A204.1 (cell line): Measurements from ENCODE around the gene CAMTA1.
"Not testable (repeated sequence)": the region's sequence is repeated elsewhere in the genome, so short reads cannot be mapped to it uniquely, and the experiment has no call there.

Experiments
- FAIRE-seq: peaks from 2 replicates; lab custom pipeline; 2012; peaks lifted over from hg19 to GRCh38; lab: Jason Lieb, UNC

Gene CAMTA1

DNA sequence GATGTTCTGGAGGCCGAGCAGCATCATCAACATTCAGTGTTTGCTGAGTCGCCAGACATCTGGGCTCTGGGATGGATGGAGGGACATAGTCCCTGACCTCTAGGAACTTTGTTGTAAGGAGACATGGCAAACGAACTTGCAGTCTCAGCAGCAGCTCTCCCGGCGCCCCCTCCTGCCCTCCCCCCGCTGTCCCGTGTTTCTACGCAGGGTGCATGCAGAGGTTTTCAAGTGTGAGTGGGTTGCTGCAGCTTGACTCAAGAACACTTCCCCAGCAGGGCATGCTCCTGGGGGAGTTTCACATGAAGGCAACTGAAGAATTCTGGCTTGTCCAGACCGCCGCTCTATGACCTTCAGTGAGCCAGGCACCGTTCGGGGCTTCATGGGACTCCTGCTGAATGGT lies 121.9 kb downstream of the CAMTA1 start:
- no peak for FAIRE-seq

DNA sequence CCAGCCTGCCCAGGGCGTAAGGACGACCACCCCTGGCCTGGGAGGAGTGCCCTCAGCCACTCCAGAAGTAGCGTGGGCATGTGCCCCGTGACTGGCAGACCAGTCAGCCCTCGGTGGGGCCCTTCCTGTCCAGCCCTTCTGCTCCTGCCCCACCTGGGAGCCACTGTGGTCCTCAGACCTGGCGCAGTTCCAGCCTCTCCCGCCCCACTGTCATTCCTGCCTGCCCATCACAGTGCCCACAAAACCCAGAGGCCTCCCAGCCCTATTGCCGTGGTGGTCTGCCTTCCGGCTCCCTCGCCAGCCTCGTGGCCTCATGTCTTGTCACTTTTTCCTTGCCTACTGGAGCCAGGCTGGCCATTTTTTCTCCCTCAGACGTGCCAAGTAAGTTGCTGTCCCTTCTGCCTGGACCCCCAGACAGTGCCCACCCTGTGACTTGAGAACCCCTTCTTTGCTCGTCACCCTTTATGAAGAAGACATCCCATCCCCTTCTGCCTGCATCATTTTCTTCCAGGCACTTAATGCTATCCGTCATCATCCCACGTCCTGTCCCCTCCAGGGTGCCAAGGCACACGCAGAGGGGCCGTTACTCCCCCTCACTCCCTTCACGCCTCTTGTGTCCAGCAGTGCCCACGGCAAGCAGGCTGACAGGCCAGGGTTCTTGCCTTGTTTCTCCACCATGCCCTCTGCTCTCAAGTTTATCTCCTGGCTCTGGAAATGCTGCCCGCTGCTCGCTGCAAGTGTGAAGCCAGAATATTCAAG lies 122.6 kb downstream of the CAMTA1 start:
- no peak for FAIRE-seq

DNA sequence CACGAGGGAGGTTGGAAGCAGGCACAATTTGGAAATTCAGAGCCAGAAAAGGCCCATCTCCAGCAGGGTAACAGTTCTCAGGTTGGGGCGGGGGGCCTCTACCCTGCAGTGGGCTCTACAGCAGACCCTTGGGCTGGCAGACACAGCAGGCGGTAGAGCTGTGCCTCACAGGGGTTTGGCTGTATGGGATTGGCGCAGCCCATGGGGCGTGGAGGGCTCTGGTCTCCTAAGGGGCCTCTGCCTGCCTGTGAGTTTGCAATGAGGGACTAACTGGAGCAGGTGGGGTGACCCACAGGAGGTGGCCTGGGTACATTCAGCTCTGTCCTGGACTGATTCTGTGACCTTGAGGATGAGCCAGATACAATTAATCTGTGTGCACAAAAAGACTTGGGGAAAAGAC lies 124.1 kb downstream of the CAMTA1 start:
- FAIRE-seq = no peak

DNA sequence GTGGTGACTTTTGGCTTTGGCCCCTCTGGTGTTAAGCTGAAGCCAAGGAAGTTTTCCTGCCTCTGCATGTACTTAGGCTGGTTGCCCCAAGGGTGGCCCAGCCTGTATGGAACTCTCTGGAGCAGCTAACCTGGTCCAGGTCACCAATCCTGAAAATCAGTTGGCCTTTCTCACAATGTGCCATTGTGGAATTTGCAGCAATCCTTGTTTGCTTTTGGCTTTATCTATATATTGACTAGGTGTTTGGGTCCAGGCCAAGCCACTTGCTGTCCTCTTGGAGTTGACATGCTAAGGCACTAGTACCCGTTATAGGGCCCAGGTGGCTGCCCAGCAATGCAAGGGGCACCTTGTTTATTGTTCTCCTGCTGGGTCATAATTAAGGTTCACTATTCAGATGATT lies 124.6 kb downstream of the CAMTA1 start:
- FAIRE-seq = no peak

DNA sequence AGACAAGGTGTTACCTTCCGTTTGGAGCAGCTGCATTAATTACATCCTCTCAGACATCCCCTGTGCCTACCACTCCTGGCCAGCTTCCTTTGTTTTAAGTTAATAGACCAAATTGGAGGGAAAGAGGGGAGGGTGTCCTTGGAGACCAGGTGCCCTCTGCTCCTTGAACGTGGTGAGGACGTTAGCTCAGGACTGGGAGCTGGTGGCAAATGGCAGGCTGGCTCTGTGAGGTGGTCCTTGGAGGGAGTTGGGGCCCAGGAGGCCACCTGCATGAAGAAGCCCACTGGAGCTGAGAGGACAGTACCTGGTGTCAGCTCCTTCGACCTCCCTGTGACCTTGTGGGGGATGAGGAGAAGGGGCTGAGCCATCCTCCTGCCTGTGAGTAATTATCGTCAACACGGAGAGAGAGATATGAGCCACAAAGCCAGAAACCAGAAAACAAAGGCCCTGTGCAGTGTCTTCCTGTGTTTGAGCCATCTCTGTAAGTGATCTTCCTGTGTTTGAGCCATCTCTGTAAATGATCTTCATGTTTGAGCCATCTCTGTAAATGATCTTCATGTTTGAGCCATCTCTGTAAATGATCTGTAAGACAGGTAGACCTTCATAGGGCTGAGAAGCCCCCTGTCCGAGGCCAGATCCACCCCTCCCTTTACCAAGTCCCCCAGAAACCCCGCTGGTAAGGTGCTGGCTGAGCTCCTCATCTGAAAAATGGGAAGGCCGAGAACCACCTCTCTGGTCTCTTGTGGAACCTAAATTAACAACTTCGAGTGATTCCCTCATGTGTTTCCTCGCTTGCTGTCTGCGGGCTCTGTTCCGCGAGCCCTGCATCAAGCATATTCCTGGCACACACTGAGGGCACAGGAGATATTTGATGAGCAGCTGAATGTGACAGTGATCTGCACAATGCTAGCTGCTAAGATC lies 126.0 kb downstream of the CAMTA1 start:
- no peak for FAIRE-seq

DNA sequence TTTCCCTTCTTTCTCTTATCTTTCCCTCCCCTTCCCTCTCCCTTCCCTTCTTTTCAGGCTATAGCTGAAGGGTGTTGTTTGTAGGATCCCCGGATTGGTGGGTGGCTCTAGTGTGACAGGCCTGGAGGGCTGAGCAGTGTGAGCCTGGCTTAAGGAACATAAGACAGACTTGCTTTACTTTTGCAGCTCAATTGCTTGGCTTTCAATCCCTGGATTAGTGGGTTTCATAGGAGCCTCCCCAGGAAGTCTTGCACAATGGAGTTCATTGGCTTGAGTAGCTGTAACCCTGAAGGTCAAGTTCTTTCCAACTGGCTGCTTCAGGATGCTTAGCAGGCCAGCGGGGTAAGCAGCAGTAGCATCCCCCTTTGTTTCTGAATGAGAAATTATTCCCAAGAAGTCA lies 126.7 kb downstream of the CAMTA1 start:
- FAIRE-seq = no peak

DNA sequence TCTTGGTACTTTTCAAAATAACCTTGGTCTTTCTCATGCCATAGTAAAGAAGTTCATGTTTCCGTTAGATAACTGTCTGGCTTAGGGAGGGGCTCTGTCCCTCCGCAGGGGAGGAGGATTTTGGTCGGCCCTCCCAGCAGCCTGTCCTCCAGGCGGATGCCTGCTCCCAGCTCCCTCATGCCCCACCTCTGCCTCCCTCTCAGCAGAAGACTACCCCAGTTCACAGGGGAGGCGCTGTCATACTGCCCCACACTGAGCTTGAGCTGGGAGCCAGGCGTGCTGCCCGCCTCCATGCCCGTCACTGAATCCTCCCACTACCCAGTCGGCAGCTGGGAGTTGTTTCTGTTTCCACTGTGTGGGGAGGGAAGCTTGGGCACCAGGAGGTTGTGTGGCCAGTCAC lies 127.3 kb downstream of the CAMTA1 start:
- no peak for FAIRE-seq

DNA sequence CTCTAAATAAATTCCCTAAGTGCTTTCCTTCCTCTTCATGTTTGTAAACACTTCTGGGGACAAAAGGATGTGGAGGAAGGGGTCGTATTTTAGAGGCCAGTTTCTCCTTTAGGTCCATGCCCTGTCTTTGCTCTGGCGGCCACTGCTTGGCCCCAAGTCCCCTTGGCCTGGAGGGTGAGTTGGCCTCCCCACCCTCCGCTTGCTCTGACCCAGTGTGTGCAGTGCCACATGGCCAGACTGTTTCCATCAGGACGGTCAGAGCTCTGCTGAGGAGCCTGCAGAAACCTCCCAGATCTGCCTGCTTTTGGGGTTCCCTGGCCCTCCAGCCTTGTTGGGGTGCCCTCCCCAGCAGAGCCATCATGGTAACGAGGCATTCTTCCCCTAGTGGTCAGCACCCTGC lies 127.8 kb downstream of the CAMTA1 start:
- FAIRE-seq = no peak

DNA sequence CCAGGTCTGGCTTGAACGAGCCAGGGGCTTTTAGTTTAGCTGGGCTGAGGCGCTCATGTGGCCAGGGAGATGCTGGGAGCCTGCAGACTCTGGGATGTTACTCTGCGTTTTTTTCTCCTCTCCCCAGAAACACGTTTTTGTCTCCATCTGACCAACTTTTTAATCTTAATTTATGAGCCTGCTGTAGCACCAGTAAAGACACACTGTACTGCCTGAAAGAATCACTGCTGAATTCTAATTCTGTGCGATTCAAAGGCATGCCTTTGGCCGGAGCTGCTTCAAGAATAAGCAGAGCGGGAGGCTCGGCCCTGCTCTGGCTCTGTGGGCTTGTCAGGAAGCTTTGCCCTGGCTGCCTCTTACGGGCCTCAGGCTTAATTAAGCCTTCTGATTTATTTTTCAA lies 129.5 kb downstream of the CAMTA1 start:
- no peak for FAIRE-seq

DNA sequence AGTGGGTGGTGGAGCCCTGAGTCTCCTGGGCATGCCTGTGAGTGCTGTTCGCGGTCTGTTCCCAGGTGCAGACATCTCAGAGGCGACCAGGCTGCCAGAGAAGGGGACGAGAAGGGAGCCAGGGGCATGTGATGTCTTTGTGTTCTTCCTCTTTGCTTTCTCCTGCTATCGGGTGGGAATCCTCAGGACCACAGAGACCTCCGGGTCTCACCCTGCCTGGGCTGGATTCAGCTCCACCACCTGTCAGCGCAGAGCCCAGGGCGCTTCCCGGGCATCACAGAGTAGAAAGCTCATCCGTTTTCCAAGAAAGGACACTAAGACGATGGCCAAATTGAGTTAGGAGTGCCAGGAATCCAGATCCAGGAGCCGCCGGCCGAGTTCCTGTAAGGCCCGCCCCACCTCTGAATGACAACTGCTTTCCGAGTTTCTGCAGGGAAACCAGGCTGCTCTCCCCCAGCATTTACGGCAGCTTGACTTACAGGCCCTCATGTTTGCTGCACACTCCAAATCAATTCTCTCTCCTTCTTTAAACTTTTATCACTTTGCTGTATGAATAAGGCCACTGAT lies 130.8 kb downstream of the CAMTA1 start:
- no peak for FAIRE-seq

DNA sequence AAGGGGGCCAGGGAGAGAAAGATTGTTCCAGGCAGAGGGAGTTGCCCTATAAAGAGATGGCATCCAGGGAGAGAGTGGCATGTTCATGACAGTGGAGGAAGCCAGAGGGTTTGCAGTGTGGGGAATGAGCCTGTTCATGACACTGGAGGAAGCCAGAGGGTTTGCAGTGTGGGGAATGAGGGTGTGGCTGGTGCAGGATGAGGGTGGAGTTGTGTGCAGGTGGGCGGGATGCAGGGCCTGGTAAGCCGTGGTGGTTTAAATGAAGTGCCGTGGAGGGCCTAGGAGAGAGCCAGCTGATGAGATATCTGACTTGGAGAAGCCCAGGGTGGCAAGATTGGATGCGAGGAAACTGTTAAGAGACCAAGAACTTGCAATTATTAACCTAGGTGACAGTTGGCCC lies 131.8 kb downstream of the CAMTA1 start:
- FAIRE-seq = no peak

DNA sequence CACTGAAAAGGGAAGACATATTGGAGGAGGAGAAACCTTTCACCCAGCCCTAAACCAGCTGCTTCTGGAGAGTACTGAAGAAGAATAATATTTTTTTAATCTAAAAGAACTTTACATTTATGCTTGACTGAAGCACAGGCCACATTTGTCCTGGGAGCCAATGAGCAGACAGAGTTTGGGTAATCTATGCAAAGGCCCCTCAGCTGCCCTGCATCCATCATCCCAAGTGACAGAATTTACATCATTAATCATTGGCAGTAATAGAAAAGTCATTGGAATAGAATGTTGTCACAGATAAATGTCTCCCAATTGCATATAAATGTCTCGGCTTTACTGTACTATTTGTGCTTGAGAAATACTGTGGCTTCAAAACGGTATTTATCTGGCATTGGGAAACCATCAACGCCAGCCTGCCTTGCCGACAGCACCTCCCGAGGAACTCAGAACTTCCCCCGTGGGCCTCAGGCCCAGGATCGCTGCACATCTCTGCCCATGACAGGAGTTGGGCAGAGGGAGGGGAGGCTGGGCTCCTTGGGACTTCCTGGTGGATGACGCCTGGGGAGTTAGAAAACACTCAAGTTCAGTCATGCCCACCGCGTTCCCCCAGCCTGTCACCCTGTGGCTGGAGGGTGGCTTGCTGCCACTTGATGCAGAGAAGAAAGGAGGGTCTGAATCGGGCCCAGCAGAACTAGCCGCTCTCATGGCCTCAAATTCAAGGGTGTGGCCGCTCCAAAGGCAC lies 133.1 kb downstream of the CAMTA1 start:
- no peak for FAIRE-seq

DNA sequence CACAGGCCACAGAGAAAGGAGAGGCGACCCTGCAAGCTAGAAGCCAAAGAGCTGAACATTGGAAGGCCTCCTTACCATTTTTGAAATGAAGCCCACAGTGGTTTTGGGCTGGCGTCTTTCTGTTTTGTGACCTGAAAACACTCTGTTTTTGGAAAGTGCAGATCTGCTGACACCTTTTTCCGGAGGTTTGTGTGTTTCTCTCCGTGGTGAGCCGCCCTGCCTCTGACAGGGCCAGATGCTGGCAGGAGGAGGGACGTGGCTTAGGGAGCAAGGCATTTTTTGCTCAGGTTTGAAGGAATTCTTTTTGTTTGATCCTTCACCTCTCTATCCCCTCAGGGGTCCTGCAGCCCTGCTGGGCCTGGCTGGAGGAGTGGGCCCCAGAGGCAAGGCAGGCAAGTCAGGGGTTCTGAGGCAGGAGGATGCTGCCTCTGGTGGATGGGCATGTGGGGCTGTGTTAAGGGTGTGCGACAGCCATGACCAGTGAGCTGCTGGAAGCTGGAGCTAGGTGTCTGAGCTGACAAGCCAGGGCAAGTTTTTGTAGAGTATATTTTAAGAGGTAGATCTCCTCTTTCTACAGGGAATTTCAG lies 133.8 kb downstream of the CAMTA1 start:
- FAIRE-seq = no peak

DNA sequence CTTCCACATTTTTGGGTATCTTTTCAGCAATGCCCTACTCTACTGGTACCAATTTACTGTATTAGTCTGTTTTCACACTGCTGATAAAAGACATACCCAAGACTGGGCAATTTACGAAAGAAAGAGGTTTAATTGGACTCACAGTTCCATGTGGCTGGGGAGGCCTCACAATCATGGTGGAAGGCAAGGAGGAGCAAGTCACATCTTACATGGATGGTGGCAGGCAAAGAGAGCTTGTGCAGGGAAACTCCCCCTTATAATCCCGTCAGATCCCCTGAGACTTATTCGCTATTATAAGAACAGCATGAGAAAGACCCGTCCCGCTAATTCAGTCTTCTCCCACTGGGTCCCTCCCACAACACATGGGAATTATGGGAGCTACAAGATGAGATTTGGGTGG lies 136.3 kb downstream of the CAMTA1 start:
- not testable (repeated sequence) for FAIRE-seq

DNA sequence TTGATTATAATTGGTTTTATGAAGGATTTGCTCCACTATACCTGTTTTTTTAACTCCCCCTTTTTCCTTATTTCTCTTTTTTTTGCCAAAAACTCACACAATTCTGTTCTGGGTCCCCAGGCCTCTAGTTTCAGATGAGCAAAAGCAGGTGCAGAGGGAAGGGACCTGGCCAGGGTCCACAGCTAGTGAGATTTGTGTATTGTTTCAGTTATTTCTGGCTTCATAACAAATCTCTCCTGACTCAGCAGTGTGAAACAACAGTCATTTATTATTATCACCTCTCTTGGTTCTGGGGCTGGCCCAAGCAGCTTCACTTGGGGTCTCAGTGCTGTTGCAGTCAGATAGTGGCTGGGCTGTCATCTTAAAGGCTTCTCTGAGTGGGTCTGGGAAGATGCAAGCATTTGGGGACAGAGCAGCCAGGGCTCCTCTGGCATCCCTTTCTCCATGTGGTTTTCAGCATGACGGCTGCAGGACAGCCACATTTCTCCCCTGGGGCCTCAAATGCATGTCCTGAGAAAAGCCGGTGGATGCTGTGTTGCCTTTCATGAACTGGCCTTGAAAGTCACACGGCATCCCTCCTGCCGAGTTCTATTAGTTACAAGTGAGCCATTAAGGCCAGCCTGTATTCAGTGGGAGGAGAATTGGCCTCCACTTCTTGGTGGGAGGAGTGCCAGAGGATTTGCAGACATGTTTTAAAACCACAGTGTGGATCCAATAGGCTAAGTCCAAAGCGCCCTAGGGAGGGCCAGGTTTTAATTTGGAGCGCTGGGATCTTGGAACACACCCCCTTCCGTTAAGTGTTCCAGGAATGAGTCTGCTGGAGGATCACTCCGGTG lies 137.1 kb downstream of the CAMTA1 start:
- no peak for FAIRE-seq

DNA sequence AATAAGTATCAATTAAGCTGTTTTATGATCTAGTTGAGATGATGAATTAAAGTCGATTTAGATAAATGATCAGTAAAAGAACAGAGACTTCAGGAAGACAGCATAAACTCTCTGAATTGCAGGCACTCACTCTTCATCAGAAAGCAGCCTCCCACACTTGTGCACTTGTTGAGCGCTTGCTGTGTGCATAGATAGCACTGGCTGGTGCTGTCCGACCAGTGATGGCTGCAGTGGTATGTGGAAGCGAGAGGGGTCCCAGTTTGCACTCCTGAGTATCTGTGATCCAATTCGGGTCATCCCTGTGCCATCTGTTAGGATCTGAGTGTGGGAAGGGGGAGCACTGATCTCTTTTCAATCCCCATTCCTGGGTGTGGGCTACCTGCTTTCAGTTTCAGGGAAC lies 137.8 kb downstream of the CAMTA1 start:
- no peak for FAIRE-seq

DNA sequence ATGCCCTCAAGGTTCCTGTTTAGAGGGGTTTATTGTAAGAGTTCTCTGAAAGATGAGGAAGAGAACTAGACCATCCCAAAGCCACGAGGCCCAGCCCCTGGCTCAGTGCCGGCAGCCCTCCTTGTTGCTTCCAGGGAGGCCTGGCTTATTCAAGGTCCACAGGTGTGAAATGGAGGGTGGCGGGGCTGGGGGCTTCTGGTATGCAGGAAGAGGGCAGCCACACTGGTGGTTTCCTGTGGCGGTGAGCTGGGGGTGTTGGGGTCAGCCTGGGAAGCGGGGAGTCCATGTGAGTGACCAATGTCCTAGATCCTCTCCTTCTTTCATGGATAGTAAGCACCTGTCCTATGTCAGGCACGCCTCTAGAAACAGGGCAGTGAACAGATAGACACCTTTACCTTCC lies 138.2 kb downstream of the CAMTA1 start:
- FAIRE-seq = no peak

DNA sequence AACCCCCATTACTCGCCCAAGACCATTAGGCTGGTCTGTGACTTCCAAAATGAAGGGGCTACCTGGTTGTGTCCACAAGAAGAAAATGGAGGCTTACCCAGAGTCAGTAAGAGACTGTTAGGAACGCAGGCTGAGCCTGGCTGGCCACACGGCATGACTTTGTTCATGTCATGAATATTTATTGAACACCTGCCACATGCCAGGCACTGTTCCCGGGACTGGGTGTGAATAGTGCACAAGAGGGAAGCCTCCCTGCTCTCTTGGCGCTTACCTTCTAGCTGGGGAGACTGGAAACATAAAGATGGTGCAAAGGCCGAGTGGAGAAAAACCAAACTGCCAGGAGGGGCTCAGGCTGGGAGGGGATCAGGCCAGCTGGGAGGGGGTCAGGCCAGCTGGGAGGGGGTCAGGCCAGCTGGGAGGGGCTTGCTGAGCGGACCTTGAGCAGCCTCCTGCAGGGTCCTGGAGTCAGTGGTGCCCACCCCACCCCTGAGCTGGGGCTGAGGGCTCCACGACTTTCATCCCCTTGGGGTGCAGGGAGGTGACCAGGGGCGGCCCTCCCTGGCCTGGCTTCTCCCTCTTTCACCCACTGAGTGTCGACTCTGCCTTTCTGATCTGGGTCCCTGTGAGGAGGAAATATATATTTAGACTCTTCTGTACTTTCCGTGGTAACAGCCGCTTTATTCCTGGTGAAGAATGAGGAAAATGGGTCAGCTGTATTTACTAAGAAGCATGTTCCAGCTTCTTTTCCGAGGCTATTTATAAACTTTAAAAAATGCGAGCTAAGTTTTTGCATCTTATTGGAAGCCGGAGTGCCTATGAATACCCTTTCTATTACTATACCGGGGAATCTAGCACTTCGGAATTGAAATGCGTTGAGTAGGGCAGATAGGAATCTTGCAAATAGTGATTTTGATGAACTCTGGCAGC lies 139.0 kb downstream of the CAMTA1 start:
- FAIRE-seq = no peak

DNA sequence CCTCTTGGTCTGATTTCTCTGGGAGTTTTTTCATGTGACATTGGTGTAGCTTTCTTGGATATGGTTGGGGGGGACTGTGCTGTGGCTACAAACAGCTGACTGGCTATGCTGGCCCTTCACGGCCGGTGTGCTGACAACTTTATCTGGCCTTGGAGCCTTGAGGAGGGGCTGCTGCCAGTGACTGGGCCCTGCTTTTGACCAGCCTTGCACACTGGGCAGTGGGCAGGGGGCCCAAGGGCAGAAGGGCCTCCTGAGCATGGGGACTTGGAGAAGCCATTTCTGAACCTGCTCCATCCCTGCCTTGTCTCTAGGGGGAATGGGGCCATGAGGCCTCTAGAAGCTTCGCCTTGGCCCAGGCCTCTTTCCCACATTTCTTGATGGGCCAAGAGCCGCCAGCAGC lies 139.6 kb downstream of the CAMTA1 start:
- no peak for FAIRE-seq

DNA sequence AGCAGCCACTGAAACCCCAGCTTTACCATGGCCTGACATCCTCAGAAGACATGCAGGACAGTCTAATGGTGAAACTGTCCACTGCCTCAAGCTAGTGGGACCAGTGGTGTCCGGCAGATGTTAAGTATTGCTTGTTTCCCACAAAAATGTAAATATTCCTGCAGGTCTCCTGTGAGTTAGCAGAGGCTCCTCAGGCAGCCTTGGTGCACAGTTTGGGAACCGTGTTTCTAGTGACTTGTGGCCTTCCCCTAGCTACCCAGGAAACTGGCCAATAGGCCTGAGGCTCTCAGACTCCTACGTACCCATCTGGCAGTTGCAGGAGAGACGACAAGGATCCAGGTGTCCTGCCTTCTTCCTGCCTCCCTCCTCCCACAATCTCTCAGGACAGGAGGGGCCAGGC lies 142.4 kb downstream of the CAMTA1 start:
- no peak for FAIRE-seq
